ENCODE results near the gene HSPG2.

DNA sequence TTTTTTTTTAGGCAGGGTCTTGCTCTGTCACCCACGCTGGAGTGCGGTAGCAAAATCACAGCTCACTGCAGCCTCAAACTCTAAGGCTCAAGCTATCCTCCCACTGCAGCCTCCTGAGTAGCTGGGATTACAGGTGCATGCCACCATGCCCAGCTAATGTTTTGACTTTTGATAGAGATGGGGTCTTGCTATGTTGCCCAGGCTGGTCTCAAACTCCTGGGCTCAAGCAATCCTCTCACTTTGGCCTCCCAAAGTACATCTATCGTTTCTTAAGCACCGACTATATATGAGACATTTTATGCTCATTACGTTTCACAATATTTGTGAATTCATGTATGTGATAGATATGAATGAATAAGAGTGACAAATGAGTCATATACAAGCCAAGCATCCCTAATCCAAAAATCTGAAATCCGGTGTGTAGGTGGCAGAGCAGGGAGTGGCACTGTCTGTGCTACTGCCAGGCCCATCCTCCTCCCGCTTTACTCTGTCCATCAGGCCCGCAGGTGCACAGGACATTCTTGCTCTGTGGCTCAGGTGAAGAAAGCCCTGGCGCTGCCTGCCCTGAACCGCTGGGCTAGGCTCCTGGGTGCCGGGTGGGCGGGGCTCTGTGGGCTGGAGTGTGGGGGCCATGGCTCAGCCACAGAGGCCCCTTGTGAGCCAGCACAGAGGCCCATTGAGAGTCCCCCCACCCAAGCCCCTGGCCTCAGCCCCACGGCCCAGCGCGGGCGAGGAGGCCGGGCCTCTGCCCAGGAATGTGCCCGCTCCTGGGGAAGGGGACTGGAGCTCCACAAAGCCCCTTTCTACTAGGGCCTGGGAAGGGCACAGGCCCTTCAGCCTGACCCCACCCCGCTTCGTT is 45.3 kb downstream of the HSPG2 start:
- TF ChIP-seq, protein P1, sequence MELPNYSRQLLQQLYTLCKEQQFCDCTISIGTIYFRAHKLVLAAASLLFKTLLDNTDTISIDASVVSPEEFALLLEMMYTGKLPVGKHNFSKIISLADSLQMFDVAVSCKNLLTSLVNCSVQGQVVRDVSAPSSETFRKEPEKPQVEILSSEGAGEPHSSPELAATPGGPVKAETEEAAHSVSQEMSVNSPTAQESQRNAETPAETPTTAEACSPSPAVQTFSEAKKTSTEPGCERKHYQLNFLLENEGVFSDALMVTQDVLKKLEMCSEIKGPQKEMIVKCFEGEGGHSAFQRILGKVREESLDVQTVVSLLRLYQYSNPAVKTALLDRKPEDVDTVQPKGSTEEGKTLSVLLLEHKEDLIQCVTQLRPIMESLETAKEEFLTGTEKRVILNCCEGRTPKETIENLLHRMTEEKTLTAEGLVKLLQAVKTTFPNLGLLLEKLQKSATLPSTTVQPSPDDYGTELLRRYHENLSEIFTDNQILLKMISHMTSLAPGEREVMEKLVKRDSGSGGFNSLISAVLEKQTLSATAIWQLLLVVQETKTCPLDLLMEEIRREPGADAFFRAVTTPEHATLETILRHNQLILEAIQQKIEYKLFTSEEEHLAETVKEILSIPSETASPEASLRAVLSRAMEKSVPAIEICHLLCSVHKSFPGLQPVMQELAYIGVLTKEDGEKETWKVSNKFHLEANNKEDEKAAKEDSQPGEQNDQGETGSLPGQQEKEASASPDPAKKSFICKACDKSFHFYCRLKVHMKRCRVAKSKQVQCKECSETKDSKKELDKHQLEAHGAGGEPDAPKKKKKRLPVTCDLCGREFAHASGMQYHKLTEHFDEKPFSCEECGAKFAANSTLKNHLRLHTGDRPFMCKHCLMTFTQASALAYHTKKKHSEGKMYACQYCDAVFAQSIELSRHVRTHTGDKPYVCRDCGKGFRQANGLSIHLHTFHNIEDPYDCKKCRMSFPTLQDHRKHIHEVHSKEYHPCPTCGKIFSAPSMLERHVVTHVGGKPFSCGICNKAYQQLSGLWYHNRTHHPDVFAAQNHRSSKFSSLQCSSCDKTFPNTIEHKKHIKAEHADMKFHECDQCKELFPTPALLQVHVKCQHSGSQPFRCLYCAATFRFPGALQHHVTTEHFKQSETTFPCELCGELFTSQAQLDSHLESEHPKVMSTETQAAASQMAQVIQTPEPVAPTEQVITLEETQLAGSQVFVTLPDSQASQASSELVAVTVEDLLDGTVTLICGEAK (IDR thresholded peaks at IDR 0.05), result no peak
- TF ChIP-seq, protein P1 (CRISPR knock-in tag; IDR thresholded peaks at IDR 0.05), result no peak
- no peak for TF ChIP-seq SIN3A (IDR thresholded peaks at IDR 0.05; ENCODE audit: borderline replicate concordance in 2 of 2, control insufficient read depth in 1 of 2, low read depth in 2 of 2, low read length in 2 of 2)
- TF ChIP-seq MXI1 (IDR thresholded peaks at IDR 0.05; ENCODE audit: low read depth, low read length), result no peak
- TF ChIP-seq RCOR1 (IDR thresholded peaks at IDR 0.05; ENCODE audit: borderline replicate concordance in 1 of 2, low read depth in 2 of 2, low read length in 2 of 2), result no peak
- TF ChIP-seq ZNF347 (CRISPR knock-in tag; IDR thresholded peaks at IDR 0.05; ENCODE audit: low read depth), result no peak
- TF ChIP-seq ETV6 (IDR thresholded peaks at IDR 0.05; ENCODE audit: borderline replicate concordance in 1 of 2, low read depth in 2 of 2, low read length in 1 of 2), result no peak
- TF ChIP-seq ETV6 (CRISPR knock-in tag; IDR thresholded peaks at IDR 0.05; ENCODE audit: borderline replicate concordance), result no peak
- TF ChIP-seq FOXK1 (CRISPR knock-in tag; IDR thresholded peaks at IDR 0.05; ENCODE audit: borderline replicate concordance), result no peak
- no peak for TF ChIP-seq PTTG1 (tag; IDR thresholded peaks at IDR 0.05; ENCODE audit: low read depth)
- no peak for TF ChIP-seq HDAC2 (IDR thresholded peaks at IDR 0.05)
- no peak for TF ChIP-seq RFX5 (IDR thresholded peaks at IDR 0.05; ENCODE audit: low read depth, low read length)
- TF ChIP-seq CBFA2T3 (IDR thresholded peaks at IDR 0.05), result no peak
- TF ChIP-seq, protein P2, sequence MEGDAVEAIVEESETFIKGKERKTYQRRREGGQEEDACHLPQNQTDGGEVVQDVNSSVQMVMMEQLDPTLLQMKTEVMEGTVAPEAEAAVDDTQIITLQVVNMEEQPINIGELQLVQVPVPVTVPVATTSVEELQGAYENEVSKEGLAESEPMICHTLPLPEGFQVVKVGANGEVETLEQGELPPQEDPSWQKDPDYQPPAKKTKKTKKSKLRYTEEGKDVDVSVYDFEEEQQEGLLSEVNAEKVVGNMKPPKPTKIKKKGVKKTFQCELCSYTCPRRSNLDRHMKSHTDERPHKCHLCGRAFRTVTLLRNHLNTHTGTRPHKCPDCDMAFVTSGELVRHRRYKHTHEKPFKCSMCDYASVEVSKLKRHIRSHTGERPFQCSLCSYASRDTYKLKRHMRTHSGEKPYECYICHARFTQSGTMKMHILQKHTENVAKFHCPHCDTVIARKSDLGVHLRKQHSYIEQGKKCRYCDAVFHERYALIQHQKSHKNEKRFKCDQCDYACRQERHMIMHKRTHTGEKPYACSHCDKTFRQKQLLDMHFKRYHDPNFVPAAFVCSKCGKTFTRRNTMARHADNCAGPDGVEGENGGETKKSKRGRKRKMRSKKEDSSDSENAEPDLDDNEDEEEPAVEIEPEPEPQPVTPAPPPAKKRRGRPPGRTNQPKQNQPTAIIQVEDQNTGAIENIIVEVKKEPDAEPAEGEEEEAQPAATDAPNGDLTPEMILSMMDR (IDR thresholded peaks at IDR 0.05 in 2 of 3, conservative IDR thresholded peaks at IDR 0.05 in 1 of 3; ENCODE audit: insufficient read depth in 2 of 3, low read depth in 1 of 3, low read length in 3 of 3), result no peak
